COLO668 (cell line): ENCODE results near the gene CDC42EP2.

Experiments
- DNase-seq: peaks from one replicate; lab custom pipeline; 2025; ENCODE audit not compliant: unreplicated experiment; lab: John Stamatoyannopoulos, UW

CDC42EP2 gene

GRCh38 chr11:65314501-65315203 is at the start of gene CDC42EP2:
Gene CDC42EP2 (plus strand): TSS chr11:65314866. CDS start chr11:65320899, 6,033 bp downstream.
- peak; percentile 83 for DNase-seq

- DNase-seq: no peak
These were observed 48.5 kb upstream of the CDC42EP2 start for GRCh38 chr11:65266210-65266609.

GRCh38 chr11:65274735-65275682 is 39.7 kb upstream of the CDC42EP2 start:
- DNase-seq: peak; percentile 34

GRCh38 chr11:65275906-65276305 is 38.8 kb upstream of the CDC42EP2 start:
- no peak for DNase-seq

- no peak for DNase-seq
These were observed 36.9 kb upstream of the CDC42EP2 start for GRCh38 chr11:65277631-65278277.

GRCh38 chr11:65278356-65278755 is 36.3 kb upstream of the CDC42EP2 start:
- no peak for DNase-seq

GRCh38 chr11:65279279-65279678 is 35.4 kb upstream of the CDC42EP2 start:
- DNase-seq: no peak

GRCh38 chr11:65279741-65280440 is 34.8 kb upstream of the CDC42EP2 start:
- no peak for DNase-seq

GRCh38 chr11:65280646-65281045 is 34.0 kb upstream of the CDC42EP2 start:
- no peak for DNase-seq

GRCh38 chr11:65286686-65287085 is 28.0 kb upstream of the CDC42EP2 start:
- DNase-seq: no peak

GRCh38 chr11:65287601-65288000 is 27.1 kb upstream of the CDC42EP2 start:
- DNase-seq: no peak

- peak; percentile 23 for DNase-seq
These were observed 25.7 kb upstream of the CDC42EP2 start for GRCh38 chr11:65288706-65289536.

- DNase-seq: no peak
These were observed 24.1 kb upstream of the CDC42EP2 start for GRCh38 chr11:65290448-65291165.

GRCh38 chr11:65291613-65292012 is 23.1 kb upstream of the CDC42EP2 start:
- no peak for DNase-seq

GRCh38 chr11:65292890-65293289 is 21.8 kb upstream of the CDC42EP2 start:
- no peak for DNase-seq

GRCh38 chr11:65293909-65294381 is 20.7 kb upstream of the CDC42EP2 start:
- no peak for DNase-seq

GRCh38 chr11:65295001-65295400 is 19.7 kb upstream of the CDC42EP2 start:
- no peak for DNase-seq

GRCh38 chr11:65295571-65296341 is 18.9 kb upstream of the CDC42EP2 start:
- no peak for DNase-seq
